Measurements from ENCODE around the gene IGF2BP3.

The IGF2BP3 gene

DNA sequence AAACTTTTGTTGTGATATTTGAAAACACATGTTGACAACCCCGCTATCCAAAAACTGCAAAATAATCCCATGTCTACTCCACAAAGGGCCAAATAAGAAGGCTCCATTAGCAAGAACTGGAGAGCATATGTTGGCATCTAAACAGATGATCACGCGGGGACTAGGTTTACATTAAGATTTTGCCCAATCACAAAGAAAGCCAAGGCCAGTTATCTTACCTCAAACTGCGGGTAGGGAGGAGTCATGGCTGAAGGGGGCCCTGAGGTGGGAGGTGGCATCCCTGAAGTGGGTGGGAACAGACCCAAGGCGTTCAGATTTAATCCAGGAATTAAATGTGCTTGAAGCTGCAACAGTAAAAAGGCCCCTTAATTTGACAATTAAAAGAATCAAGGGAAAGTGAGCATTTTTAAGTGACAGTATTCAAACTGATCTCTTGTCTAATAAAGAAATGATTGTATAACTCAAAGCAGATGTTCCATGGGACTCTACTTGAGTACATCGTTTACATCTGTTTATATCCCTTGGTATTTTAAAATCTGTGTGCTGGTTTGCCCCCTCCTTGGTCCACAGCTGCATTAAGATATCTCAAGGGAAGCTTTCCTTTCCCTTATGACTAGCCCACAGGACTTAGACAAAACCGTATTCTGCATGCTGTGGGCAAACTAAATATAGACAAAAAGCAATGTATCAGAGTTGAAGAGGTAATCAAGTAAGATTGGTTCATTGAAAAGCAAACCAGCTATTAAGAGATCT, 128.3 kb downstream of the IGF2BP3 start:
- no peak for DNase-seq (ENCODE audit: insufficient read length, low spot score)
- TF ChIP-seq POLR2AphosphoS5 (IDR thresholded peaks at IDR 0.05; ENCODE audit: low read depth, low read length) (no peak), SPI1 (IDR thresholded peaks at IDR 0.05; ENCODE audit: low read depth, low read length) (no peak), PAX5 (IDR thresholded peaks at IDR 0.05; ENCODE audit: insufficient read depth, low read length, severe bottlenecking) (no peak), POU2F2 (IDR thresholded peaks at IDR 0.05; ENCODE audit: low read depth, low read length) (no peak), POLR2A (IDR thresholded peaks at IDR 0.05; ENCODE audit: low read depth, low read length) (no peak), TAF1 (IDR thresholded peaks at IDR 0.05; ENCODE audit: low read depth, low read length) (no peak)
- FAIRE-seq = no peak

DNA sequence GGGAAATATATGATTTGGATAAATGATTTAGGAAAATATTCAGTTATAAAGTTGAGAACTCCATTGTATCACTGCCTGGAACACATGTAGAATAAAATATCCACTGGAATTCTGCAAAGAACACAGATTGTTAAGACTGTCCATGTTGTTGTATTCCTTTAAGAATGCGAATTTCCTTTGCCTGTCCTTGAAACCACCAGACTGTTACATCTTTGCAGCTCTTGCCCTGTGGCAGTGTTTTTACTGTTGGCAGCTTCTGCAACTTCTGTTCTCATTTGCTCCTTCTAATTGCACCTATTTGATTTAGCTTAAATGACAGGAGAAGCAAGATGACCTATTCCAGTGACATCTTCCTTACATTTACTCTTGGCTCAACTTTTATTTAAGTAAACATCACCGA, 131.4 kb downstream of the IGF2BP3 start:
- no peak for TF ChIP-seq SPI1 (IDR thresholded peaks at IDR 0.05; ENCODE audit: low read depth, low read length)
- TF ChIP-seq POLR2A (IDR thresholded peaks at IDR 0.05; ENCODE audit: low read depth, low read length) = no peak
- TF ChIP-seq TAF1 (IDR thresholded peaks at IDR 0.05; ENCODE audit: low read depth, low read length) = no peak
- no peak for TF ChIP-seq PAX5 (IDR thresholded peaks at IDR 0.05; ENCODE audit: insufficient read depth, low read length, severe bottlenecking)
- TF ChIP-seq POU2F2 (IDR thresholded peaks at IDR 0.05; ENCODE audit: low read depth, low read length) = no peak
- no peak for TF ChIP-seq POLR2AphosphoS5 (IDR thresholded peaks at IDR 0.05; ENCODE audit: low read depth, low read length)
- FAIRE-seq (no peak), DNase-seq (ENCODE audit: insufficient read length, low spot score) (no peak)

DNA sequence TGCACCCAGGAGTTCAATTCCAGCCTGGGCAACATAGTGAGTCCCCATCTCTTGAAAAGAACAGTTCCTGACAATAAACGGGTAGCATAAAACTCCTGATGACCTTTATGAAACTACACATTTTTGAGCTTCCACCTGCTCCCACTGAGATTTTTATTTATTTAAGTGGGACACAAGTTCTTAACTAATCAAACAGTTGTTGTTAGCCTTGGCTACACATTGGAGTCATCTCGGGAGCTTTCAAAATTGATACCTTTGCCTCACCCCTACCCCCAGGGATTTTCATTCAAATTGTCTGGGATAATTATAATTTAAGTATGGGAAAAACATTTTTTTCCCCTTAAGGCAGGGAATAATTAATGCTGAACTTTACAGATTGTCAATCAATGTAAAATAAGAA, 131.9 kb downstream of the IGF2BP3 start:
- DNase-seq (ENCODE audit: insufficient read length, low spot score) (no peak), FAIRE-seq (no peak)
- TF ChIP-seq TAF1 (IDR thresholded peaks at IDR 0.05; ENCODE audit: low read depth, low read length) (no peak), SPI1 (IDR thresholded peaks at IDR 0.05; ENCODE audit: low read depth, low read length) (no peak), POLR2AphosphoS5 (IDR thresholded peaks at IDR 0.05; ENCODE audit: low read depth, low read length) (no peak)

DNA sequence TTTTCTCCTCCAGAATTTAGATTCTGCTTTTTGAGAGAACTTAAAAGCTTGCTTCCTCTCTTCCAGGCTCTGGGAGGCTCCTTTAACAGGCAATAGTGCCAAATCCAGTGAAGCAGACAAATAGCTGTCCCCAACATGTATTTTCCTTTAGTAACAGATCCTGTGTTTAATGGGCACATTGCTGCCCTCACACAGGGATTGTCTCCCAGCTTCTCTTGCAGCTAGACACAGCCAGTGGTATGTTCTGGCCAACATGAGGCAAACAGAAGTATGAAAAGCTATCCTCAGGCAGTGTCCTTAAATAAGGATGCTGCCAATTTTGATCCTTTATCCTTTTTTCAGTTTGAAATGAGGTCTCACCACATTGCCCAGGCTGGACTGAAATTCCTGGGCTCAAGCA, 132.9 kb downstream of the IGF2BP3 start:
- DNase-seq (ENCODE audit: insufficient read length, low spot score) = no peak
- no peak for FAIRE-seq
- TF ChIP-seq POLR2A (IDR thresholded peaks at IDR 0.05; ENCODE audit: low read depth, low read length) (no peak), SPI1 (IDR thresholded peaks at IDR 0.05; ENCODE audit: low read depth, low read length) (no peak), POLR2AphosphoS5 (IDR thresholded peaks at IDR 0.05; ENCODE audit: low read depth, low read length) (no peak), PAX5 (IDR thresholded peaks at IDR 0.05; ENCODE audit: insufficient read depth, low read length, severe bottlenecking) (no peak), POU2F2 (IDR thresholded peaks at IDR 0.05; ENCODE audit: low read depth, low read length) (no peak), TAF1 (IDR thresholded peaks at IDR 0.05; ENCODE audit: low read depth, low read length) (no peak)

DNA sequence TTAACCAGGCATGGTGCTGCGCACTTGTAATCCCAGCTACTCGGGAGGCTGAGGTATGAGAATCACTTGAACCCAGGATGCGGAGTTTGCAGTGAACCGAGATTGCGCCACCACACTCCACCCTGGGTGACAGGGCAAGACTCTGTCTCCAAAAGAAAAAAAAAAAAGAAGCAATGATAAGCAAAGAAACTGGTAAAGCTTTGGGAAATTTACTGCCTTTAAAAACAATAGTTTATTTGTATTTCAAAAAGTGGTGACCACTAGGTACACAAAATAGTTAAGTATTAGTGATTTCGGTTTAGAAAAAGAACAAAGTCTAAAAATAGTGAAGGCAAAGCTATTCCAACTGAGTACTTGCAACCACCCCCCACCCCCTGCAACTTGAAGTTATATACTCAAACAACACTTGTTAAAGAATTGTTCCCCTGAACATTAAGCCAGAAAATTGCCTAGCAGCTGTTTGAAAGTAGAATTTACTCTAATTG, 133.4 kb downstream of the IGF2BP3 start:
- DNase-seq (ENCODE audit: insufficient read length, low spot score) (no peak), FAIRE-seq (no peak)
- TF ChIP-seq TAF1 (IDR thresholded peaks at IDR 0.05; ENCODE audit: low read depth, low read length) = no peak
- no peak for TF ChIP-seq PAX5 (IDR thresholded peaks at IDR 0.05; ENCODE audit: insufficient read depth, low read length, severe bottlenecking)

DNA sequence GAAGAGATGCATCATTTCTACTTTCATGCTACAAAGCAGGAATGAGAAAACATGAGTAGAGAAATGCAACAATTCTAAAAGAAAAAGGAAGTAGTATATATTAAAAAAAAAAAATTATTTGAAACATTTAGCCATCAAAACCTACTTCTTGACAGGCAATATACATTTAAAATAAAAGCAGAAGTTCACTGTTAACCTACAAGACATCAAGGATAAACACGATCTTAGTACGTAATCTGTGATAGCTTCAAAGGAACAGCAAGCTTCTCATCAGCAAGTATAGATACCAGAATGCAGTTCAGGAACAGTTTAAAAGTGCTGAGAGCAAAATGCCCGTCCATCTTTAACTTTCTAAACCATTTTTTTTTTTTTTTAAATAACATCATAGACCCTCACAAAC, 134.2 kb downstream of the IGF2BP3 start:
- FAIRE-seq (no peak), DNase-seq (ENCODE audit: insufficient read length, low spot score) (no peak)

DNA sequence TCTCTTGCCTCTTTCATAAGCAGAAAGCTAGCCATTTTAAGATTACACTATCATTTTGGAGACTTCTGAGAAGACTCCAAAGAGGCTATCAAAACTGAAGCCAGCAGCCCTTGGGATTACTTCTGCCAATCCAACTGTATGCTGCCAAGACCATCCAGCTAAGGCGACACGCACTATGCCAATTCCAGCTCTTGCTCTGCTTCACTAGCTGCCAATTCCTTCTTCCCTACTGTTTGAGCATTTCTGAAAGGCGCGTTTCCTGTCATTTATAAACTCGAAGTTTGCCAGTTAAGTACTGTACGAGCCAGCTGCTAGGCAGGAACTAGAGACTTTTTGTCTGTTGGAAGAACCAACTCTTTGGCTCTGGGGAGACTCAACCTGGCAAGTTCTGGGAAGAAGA, 134.7 kb downstream of the IGF2BP3 start:
- TF ChIP-seq SPI1 (IDR thresholded peaks at IDR 0.05; ENCODE audit: low read depth, low read length) (no peak), POLR2AphosphoS5 (IDR thresholded peaks at IDR 0.05; ENCODE audit: low read depth, low read length) (no peak), POU2F2 (IDR thresholded peaks at IDR 0.05; ENCODE audit: low read depth, low read length) (no peak), POLR2A (IDR thresholded peaks at IDR 0.05; ENCODE audit: low read depth, low read length) (no peak), TAF1 (IDR thresholded peaks at IDR 0.05; ENCODE audit: low read depth, low read length) (no peak)
- FAIRE-seq (no peak), DNase-seq (ENCODE audit: insufficient read length, low spot score) (no peak)

More for the DNA sequence above, 134.2 kb downstream of the IGF2BP3 start:
- no peak for TF ChIP-seq TAF1 (IDR thresholded peaks at IDR 0.05; ENCODE audit: low read depth, low read length)
- no peak for TF ChIP-seq PAX5 (IDR thresholded peaks at IDR 0.05; ENCODE audit: insufficient read depth, low read length, severe bottlenecking)
- no peak for TF ChIP-seq POLR2A (IDR thresholded peaks at IDR 0.05; ENCODE audit: low read depth, low read length)
- TF ChIP-seq POU2F2 (IDR thresholded peaks at IDR 0.05; ENCODE audit: low read depth, low read length) = no peak
- no peak for TF ChIP-seq POLR2AphosphoS5 (IDR thresholded peaks at IDR 0.05; ENCODE audit: low read depth, low read length)
- TF ChIP-seq SPI1 (IDR thresholded peaks at IDR 0.05; ENCODE audit: low read depth, low read length) = no peak

DNA sequence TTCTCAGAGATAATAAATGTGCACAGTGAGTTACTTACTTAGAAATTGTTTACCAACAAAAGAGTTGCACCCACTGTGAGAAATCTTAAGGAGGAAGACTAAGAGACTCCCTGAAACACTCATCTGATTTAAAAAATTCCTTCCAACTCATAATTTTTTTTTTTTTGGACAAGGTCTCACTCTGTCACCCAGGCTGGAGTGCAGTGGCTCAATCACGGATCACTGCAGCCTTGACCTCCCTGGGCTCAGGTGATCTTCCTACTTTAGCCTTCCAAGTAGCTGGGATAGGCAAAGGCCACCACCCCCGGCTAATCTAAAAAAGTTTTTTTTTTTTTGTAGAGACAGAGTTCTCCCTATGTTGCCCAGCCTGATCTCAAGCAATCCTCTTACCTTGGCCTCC, 135.2 kb downstream of the IGF2BP3 start:
- no peak for DNase-seq (ENCODE audit: insufficient read length, low spot score)
- no peak for FAIRE-seq
- no peak for TF ChIP-seq PAX5 (IDR thresholded peaks at IDR 0.05; ENCODE audit: insufficient read depth, low read length, severe bottlenecking)
- no peak for TF ChIP-seq POU2F2 (IDR thresholded peaks at IDR 0.05; ENCODE audit: low read depth, low read length)
- no peak for TF ChIP-seq TAF1 (IDR thresholded peaks at IDR 0.05; ENCODE audit: low read depth, low read length)
- TF ChIP-seq POLR2AphosphoS5 (IDR thresholded peaks at IDR 0.05; ENCODE audit: low read depth, low read length) = no peak
- no peak for TF ChIP-seq SPI1 (IDR thresholded peaks at IDR 0.05; ENCODE audit: low read depth, low read length)
- no peak for TF ChIP-seq POLR2A (IDR thresholded peaks at IDR 0.05; ENCODE audit: low read depth, low read length)

DNA sequence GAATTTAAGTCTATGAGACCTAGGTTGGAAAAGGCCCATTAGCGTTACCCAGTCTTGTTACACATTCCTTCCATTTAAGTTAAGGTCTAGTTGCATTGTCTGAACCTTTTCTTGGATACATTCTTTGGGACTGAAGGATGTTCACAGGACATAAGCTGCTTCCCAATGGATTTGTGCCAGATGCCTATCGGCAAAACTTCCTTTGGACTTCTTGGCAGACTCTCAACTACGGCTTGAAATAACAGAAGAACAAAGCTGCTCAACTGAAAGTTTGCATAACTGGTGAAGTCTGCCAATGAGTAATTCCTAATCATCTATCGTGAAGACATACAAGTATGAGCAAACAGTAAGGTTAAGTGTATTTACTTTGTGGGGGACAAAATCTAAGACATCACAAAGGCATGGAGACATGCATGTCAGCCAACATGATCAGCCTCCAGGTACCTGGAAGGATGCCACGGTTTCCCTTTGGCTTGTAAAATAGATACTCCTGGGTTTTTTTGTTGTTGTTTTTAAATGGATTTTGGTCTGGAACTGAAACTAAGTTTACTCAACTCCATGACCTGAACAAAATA, 135.7 kb downstream of the IGF2BP3 start:
- no peak for TF ChIP-seq POLR2A (IDR thresholded peaks at IDR 0.05; ENCODE audit: low read depth, low read length)
- no peak for TF ChIP-seq PAX5 (IDR thresholded peaks at IDR 0.05; ENCODE audit: insufficient read depth, low read length, severe bottlenecking)
- no peak for TF ChIP-seq POLR2AphosphoS5 (IDR thresholded peaks at IDR 0.05; ENCODE audit: low read depth, low read length)
- no peak for TF ChIP-seq POU2F2 (IDR thresholded peaks at IDR 0.05; ENCODE audit: low read depth, low read length)
- no peak for TF ChIP-seq TAF1 (IDR thresholded peaks at IDR 0.05; ENCODE audit: low read depth, low read length)
- no peak for TF ChIP-seq SPI1 (IDR thresholded peaks at IDR 0.05; ENCODE audit: low read depth, low read length)
- no peak for FAIRE-seq
- DNase-seq (ENCODE audit: insufficient read length, low spot score) = no peak

Measured in GM12891 (cell line).